ENCODE results near the gene EPO.

GRCh38 chr7:100696123-100696521 is 24.1 kb upstream of the EPO start:
- TF ChIP-seq CTCF (IDR thresholded peaks at IDR 0.05 in 8 of 11, conservative IDR thresholded peaks at IDR 0.05 in 3 of 11), result no peak
- TF ChIP-seq POLR2A (IDR thresholded peaks at IDR 0.05), result no peak
